GM21390 (cell line): ENCODE data around the gene ADSL.

Experiments
- ATAC-seq: cut with Tn5 transposase; IDR thresholded peaks from one replicate; pipeline ENCODE4 v1.9.1; 2021; ENCODE audit not compliant: unreplicated experiment

The ADSL gene

GRCh38 chr22:40403651-40404050 is 57.4 kb downstream of the ADSL start:
- ATAC-seq, result no peak

- no peak for ATAC-seq
Measured at GRCh38 chr22:40404251-40405177, 58.2 kb downstream of the ADSL start.

GRCh38 chr22:40405178-40406062 is 59.1 kb downstream of the ADSL start:
- no peak for ATAC-seq

GRCh38 chr22:40406063-40406890 is 60.0 kb downstream of the ADSL start:
- ATAC-seq, result no peak

GRCh38 chr22:40407021-40407761 is 60.9 kb downstream of the ADSL start:
- no peak for ATAC-seq

- no peak for ATAC-seq
Measured at GRCh38 chr22:40407831-40408717, 61.8 kb downstream of the ADSL start.

GRCh38 chr22:40408718-40409612 is 62.7 kb downstream of the ADSL start:
- ATAC-seq, result no peak

GRCh38 chr22:40409613-40410113 is 63.4 kb downstream of the ADSL start:
- no peak for ATAC-seq

- no peak for ATAC-seq
Measured at GRCh38 chr22:40410272-40410671, 64.0 kb downstream of the ADSL start.

GRCh38 chr22:40410731-40411505 is 64.6 kb downstream of the ADSL start:
- ATAC-seq, result no peak

- no peak for ATAC-seq
Measured at GRCh38 chr22:40411506-40411861, 65.2 kb downstream of the ADSL start.

GRCh38 chr22:40412441-40412840 is 66.1 kb downstream of the ADSL start:
- peak; percentile 47 for ATAC-seq

GRCh38 chr22:40413873-40414272 is 67.6 kb downstream of the ADSL start:
- ATAC-seq, result no peak

- ATAC-seq, result no peak
Measured at GRCh38 chr22:40414311-40414710, 68.0 kb downstream of the ADSL start.

GRCh38 chr22:40414838-40415505 is 68.7 kb downstream of the ADSL start:
- ATAC-seq, result no peak

- no peak for ATAC-seq
Measured at GRCh38 chr22:40415531-40416266, 69.4 kb downstream of the ADSL start.
